GM19043 (cell line): ENCODE results near the gene CA14.
A peak's percentile ranks its signal among the peaks of the same experiment; 100 is the strongest.
"Not testable (repeated sequence)": the region's sequence is repeated elsewhere in the genome, so short reads cannot be mapped to it uniquely, and the experiment has no call there.

Source experiments
- ATAC-seq: cut with Tn5 transposase; IDR thresholded peaks from one replicate; pipeline ENCODE4 v1.9.1; 2021; ENCODE audit warnings: low read depth; ENCODE audit not compliant: unreplicated experiment

CA14 gene

GRCh38 chr1:150235852-150236613, 21.5 kb upstream of the CA14 start, which contains the start of gene ANP32E:
ANP32E (minus strand) TSS chr1:150236112; CDS start chr1:150235786, 326 bp downstream.
- ATAC-seq, result peak; percentile 79

- ATAC-seq, result no peak
Measured at GRCh38 chr1:150236614-150237100, 20.9 kb upstream of the CA14 start.

- not testable (repeated sequence) for ATAC-seq
Measured at GRCh38 chr1:150237176-150237575, 20.4 kb upstream of the CA14 start.

GRCh38 chr1:150237746-150238145, 19.8 kb upstream of the CA14 start:
- ATAC-seq, result no peak

- no peak for ATAC-seq
Measured at GRCh38 chr1:150243003-150243402, 14.6 kb upstream of the CA14 start.

GRCh38 chr1:150249936-150250335, 7.6 kb upstream of the CA14 start:
- no peak for ATAC-seq

- ATAC-seq, result no peak
Measured at GRCh38 chr1:150256198-150256553, 1.4 kb upstream of the CA14 start.

- ATAC-seq, result no peak
Measured at GRCh38 chr1:150256554-150257341, 826 bp upstream of the CA14 start.

GRCh38 chr1:150259217-150259616, 1.6 kb downstream of the CA14 start:
- no peak for ATAC-seq

GRCh38 chr1:150259758-150260669, 2.4 kb downstream of the CA14 start:
- no peak for ATAC-seq

- no peak for ATAC-seq
Measured at GRCh38 chr1:150261367-150261766, 3.8 kb downstream of the CA14 start.

GRCh38 chr1:150262388-150263320, 5.1 kb downstream of the CA14 start:
- ATAC-seq, result no peak

- no peak for ATAC-seq
Measured at GRCh38 chr1:150263549-150263948, 6.0 kb downstream of the CA14 start.

- ATAC-seq, result no peak
Measured at GRCh38 chr1:150267896-150268295, 10.3 kb downstream of the CA14 start.

- ATAC-seq, result no peak
Measured at GRCh38 chr1:150268340-150268704, 10.7 kb downstream of the CA14 start.

- peak; percentile 92 for ATAC-seq
Measured at GRCh38 chr1:150268705-150269403, 11.3 kb downstream of the CA14 start, which contains the start of gene APH1A. APH1A (minus strand) TSS chr1:150269016; CDS start chr1:150268810, 206 bp downstream.

GRCh38 chr1:150269451-150269850, 11.9 kb downstream of the CA14 start:
- ATAC-seq, result no peak

- no peak for ATAC-seq
Measured at GRCh38 chr1:150271291-150271959, 13.9 kb downstream of the CA14 start.
